DND-41 (cell line): ENCODE data around the gene TPD52L2.

Experiments used
- EZH2 ChIP-seq: IDR thresholded peaks from 3 replicates; pipeline ENCODE4 v1.6.1; 2012; ENCODE audit warnings: borderline replicate concordance, low read depth, mild to moderate bottlenecking, moderate library complexity, low read length, inconsistent platforms; ENCODE audit not compliant: severe bottlenecking
- TF ChIP-seq, protein P1 (sequence below): IDR thresholded peaks from 2 replicates; pipeline ENCODE4 v1.5.1; 2012; ENCODE audit warnings: borderline replicate concordance, low read length, moderate library complexity, mild to moderate bottlenecking; ENCODE audit not compliant: poor library complexity, severe bottlenecking; ENCODE audit errors: extremely low read depth

DNA sequence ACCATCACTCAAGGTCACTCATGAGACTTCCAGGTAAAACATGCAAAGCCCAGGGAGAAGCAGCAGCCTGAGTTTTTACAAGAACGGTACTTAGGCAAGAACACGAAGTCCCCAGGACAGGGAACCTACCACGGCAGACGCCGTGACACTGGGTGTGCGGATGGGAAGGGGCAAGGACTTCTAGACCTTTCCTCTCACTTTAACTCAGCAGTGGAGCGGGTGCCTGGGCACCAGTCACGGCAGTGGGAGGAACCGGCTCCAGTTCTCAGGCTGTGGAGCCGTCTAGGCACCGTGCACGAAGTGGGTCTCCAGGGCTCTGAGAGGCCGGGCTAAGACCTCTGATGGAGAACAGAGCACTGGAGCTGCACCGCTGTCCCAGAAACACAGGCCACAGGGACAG, 36.5 kb upstream of the TPD52L2 start:
- TF ChIP-seq, protein P1, sequence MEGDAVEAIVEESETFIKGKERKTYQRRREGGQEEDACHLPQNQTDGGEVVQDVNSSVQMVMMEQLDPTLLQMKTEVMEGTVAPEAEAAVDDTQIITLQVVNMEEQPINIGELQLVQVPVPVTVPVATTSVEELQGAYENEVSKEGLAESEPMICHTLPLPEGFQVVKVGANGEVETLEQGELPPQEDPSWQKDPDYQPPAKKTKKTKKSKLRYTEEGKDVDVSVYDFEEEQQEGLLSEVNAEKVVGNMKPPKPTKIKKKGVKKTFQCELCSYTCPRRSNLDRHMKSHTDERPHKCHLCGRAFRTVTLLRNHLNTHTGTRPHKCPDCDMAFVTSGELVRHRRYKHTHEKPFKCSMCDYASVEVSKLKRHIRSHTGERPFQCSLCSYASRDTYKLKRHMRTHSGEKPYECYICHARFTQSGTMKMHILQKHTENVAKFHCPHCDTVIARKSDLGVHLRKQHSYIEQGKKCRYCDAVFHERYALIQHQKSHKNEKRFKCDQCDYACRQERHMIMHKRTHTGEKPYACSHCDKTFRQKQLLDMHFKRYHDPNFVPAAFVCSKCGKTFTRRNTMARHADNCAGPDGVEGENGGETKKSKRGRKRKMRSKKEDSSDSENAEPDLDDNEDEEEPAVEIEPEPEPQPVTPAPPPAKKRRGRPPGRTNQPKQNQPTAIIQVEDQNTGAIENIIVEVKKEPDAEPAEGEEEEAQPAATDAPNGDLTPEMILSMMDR, result no peak
- TF ChIP-seq EZH2, result no peak
